WI38 (cell line): ENCODE data around the gene ADIG.

ENCODE experiments used
- H3K4me3 ChIP-seq: 2 replicates; pipeline ENCODE4 v1.5.1; 2011; ENCODE audit warnings: low read depth, mild to moderate bottlenecking, control low read depth, low read length
- TF ChIP-seq, protein P1 (sequence below): IDR thresholded peaks from 2 replicates; pipeline ENCODE4 v1.5.1; 2012; ENCODE audit warnings: low read depth, mild to moderate bottlenecking, control low read depth, low read length

Gene ADIG

DNA sequence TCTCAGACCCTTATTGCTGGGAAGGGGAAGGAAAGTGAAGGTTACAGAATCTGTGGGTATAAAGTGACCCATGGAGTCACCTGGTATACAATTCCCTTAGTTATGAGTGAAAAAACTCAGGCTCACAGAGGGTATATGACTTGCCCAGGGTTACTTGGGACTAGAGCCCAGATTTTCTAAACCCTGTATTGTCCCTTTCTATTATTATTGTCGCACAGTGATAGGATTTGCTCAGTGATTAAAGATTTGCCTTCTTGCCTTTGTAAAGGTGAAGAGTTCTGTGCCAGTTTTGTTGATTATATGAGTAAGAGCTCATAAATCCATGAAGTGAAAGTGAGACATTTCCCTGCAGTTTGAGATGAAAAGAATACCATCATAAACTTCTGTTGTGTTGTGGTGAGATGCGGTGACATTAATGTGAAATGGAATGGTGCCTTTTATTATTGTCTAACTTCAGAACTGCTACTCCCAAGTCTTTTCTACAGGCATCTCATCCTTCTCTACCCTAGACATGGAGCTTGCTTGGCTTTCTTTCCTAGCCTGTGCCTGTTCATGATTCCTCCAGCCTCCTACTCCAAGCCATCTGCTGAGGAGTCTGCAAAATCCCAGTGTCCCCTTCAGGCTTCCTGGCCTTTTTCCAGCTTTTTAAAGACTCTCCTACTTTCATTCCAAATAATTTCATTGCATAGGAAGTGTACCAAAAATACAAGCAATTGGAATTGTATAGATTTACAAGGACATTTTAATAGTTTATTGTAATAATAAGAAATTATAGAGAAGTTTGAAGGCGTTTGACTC, 33.5 kb upstream of the ADIG start:
- no peak overlapping the region for H3K4me3 ChIP-seq
- TF ChIP-seq, protein P1, sequence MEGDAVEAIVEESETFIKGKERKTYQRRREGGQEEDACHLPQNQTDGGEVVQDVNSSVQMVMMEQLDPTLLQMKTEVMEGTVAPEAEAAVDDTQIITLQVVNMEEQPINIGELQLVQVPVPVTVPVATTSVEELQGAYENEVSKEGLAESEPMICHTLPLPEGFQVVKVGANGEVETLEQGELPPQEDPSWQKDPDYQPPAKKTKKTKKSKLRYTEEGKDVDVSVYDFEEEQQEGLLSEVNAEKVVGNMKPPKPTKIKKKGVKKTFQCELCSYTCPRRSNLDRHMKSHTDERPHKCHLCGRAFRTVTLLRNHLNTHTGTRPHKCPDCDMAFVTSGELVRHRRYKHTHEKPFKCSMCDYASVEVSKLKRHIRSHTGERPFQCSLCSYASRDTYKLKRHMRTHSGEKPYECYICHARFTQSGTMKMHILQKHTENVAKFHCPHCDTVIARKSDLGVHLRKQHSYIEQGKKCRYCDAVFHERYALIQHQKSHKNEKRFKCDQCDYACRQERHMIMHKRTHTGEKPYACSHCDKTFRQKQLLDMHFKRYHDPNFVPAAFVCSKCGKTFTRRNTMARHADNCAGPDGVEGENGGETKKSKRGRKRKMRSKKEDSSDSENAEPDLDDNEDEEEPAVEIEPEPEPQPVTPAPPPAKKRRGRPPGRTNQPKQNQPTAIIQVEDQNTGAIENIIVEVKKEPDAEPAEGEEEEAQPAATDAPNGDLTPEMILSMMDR = no peak

DNA sequence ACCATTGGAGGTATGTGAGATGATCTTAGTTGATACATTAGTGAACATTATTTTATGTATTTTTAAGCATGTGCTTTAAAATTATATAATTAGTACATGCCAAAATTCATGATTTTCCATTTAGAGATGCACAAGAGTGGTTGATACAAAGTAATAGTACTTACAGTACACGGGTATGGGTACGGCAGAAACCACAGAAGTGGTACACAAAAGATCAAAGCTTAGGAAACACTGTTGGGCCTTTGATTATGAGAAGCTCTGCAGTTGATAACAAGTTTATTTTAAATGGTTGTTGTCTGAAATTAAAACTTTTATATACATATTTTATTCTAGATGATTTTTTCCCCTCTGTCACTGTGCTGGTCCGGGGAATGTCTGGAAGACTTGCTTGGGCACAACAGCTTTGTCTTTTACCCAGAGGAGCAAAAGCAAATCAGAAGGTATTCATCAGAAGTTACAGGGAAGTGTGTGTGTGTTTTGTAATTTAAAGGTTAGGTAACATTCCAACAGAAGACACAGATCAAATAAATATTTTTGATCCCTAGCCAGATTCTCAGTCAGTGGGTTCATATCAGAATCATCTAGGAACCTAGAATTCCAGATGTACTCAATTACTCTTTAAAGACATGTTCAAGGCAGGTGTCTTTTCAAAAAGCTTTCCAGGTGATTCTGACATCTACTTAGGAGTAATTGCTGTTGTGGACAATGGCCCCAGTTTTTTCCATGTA, 32.5 kb upstream of the ADIG start:
- TF ChIP-seq, protein P1 = no peak

DNA sequence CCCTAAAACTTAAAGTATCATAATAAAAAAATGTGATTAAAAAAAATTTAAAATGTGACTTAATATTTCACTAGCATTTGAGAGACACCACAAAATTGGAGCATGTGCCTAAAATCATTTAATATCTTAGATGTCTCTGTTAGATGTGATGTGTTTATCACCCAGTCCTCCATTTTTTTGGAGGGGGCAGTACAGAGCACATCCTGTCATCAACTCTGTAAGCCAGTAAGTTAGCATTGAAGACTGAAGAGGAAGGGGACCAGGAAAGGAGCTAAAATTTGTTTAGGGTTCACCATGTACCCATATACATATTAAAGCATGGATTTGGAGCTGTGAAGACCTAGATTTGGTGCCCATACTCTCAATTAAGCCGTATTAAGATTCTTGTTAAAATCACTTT, 30.7 kb upstream of the ADIG start:
- H3K4me3 ChIP-seq = no peak overlapping the region
- TF ChIP-seq, protein P1 = no peak

More for the DNA sequence above, 32.5 kb upstream of the ADIG start:
- H3K4me3 ChIP-seq = no peak overlapping the region

DNA sequence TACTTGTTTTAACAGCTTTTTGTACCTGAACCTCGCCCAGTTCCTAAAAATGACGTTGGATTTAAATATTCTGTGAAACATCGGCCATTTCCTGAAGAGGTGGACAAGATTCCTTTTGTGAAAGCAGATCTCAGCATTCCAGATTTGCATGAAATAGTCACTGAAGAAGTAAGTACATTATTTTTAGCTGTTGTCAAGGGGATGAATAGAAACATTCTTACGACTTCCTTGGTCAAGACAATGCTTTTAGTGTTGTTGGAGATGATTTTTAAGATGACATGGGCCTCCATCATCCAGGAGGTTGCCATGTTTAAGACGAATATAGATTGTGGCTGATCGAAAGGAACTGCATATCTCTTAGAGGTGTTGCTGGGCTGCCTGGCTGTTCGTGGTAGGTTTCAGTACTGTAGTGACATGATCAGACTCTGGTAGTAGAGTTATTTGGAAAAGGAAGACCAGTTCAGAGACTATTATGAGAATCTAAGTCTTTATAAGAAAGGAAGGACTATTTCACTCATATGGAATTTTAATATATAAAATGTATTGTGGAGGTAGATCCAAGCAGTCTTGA, 29.9 kb upstream of the ADIG start:
- H3K4me3 ChIP-seq = no peak overlapping the region
- TF ChIP-seq, protein P1 = no peak

DNA sequence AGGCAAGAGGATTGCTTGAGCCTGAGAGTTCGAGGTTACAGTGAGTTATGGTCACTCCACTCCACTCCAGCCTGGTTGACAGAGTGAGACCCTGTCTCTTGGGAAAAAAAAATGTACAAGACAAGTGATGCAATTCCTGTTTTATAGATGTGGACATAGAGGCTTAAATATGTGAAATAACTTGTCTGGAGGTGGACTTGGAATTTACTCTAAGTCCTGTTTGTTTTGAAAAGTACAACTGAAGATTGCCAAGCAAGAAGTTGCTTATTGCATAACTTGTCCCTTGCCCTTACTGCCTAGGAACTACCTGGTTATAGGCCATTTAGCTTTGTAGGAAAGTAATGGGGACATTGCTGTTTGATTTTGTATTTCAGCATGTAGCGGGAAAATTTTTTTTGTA, 26.0 kb upstream of the ADIG start:
- TF ChIP-seq, protein P1 = no peak
- H3K4me3 ChIP-seq = no peak overlapping the region

DNA sequence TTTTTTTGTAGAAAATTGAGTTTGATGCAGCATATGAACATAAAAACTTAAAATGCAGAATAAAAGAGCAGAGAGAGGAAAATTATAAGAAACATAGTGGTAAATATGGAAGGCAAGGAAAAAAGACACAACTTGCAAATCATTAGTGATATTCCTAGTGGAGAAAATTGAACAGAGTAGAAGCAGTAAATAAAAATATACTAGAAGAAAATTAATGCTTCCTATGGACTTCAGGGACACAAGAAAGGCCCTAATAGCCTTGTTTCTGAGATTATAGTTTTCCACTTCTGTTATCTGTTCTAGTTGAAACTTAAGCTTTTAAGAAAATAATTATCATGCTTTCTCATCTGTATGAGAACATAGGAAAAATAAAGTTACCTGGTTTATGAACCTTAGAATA, 25.6 kb upstream of the ADIG start:
- TF ChIP-seq, protein P1 = no peak
- H3K4me3 ChIP-seq = no peak overlapping the region

DNA sequence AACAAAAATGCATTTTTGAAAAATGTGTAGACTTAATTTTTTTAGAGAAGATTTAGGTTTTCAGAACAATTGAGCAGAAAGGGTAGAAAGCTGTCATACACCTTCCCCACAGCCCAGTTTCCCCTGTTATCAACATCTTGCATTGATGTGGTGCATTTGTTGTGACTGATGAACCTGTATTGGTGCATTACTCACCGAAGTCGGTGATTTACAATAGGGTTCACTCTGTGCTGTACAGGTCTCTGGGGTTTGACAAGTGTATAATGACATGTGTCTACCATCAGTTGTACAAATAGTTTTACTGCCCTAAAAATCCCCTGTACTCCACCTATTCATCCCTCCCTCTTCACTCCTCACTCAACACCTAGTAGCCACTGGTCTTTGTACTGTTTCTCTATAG, 23.8 kb upstream of the ADIG start:
- TF ChIP-seq, protein P1 = no peak
- no peak overlapping the region for H3K4me3 ChIP-seq
